Measurements from ENCODE around the gene GNE.
"Not testable (repeated sequence)": the region's sequence is repeated elsewhere in the genome, so short reads cannot be mapped to it uniquely, and the experiment has no call there.

The GNE gene

DNA sequence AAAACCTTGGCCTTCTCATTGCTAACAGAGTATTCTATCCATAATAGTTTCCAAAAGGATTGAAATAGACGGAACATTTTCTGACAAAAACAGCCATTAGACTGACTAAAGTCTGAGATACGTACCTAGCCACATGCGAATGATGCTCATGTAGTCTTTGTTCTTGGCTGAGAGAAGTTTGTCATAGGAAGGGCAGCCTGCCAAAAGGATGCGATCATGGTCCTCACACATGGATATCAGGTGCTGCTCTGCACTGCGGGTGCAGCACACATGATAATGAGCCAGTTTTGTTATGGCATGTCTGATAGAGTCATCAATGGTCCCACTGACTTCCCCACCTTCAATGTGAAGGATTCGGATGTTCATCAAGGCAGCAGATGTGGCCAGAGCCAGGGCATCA, 12.3 kb downstream of the GNE start:
- Histone ChIP-seq H3K36me3 (ENCODE audit: control insufficient read depth, low read length) (peaks cover 60% of the 10 kb centered on the region), H3K9me3 (ENCODE audit: control insufficient read depth, insufficient read depth, low read length) (no peaks in the 10 kb centered on the region)

DNA sequence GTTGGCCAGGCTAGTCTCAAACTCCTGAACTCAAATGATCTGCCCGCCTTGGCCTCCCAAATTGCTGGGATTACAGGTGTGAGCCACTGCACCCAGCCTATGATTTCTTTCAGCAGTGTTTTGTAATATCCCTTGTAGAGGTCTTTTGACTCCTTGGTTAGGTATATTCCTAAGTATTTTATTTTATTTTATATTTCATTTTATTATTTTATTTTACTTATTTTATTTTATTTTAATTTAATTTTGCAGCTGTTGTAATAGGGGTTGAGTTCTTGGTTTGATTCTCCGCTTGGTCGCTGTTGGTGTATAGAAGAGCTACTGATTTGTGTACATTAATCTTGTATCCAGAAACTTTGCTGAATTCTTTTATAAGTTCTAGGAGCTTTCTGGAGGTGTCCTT, 18.6 kb downstream of the GNE start:
- peaks cover 55% of the 10 kb centered on the region for H3K36me3 ChIP-seq (ENCODE audit: control insufficient read depth, low read length)
- not testable (repeated sequence) for H3K79me2 ChIP-seq (ENCODE audit: control insufficient read depth, low read length); H3F3A ChIP-seq (ENCODE audit: control insufficient read depth, insufficient read depth); H3K27ac ChIP-seq (ENCODE audit: low read depth, low read length); H3K4me1 ChIP-seq (ENCODE audit: control insufficient read depth, low read length); H3K9me3 ChIP-seq (ENCODE audit: control insufficient read depth, insufficient read depth, low read length); H3K4me2 ChIP-seq (ENCODE audit: low read length); H3K4me3 ChIP-seq (ENCODE audit: low read length); H4K20me1 ChIP-seq (ENCODE audit: control insufficient read depth, insufficient read depth, low read depth, low read length); H3K27me3 ChIP-seq (ENCODE audit: control insufficient read depth, low read length); H3K9me2 ChIP-seq (replicated peaks; ENCODE audit: control insufficient read depth, low read length)

More for the DNA sequence above, 12.3 kb downstream of the GNE start:
- no peak for TF ChIP-seq EZH2phosphoT487 (IDR thresholded peaks at IDR 0.05; ENCODE audit: borderline replicate concordance, low read length)
- TF ChIP-seq, protein P1, sequence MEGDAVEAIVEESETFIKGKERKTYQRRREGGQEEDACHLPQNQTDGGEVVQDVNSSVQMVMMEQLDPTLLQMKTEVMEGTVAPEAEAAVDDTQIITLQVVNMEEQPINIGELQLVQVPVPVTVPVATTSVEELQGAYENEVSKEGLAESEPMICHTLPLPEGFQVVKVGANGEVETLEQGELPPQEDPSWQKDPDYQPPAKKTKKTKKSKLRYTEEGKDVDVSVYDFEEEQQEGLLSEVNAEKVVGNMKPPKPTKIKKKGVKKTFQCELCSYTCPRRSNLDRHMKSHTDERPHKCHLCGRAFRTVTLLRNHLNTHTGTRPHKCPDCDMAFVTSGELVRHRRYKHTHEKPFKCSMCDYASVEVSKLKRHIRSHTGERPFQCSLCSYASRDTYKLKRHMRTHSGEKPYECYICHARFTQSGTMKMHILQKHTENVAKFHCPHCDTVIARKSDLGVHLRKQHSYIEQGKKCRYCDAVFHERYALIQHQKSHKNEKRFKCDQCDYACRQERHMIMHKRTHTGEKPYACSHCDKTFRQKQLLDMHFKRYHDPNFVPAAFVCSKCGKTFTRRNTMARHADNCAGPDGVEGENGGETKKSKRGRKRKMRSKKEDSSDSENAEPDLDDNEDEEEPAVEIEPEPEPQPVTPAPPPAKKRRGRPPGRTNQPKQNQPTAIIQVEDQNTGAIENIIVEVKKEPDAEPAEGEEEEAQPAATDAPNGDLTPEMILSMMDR (IDR thresholded peaks at IDR 0.05; ENCODE audit: low read depth, low read length, poor library complexity, severe bottlenecking): no peak
- Histone ChIP-seq H3K27ac (ENCODE audit: low read depth, low read length) (no peak overlapping the region), H3K79me2 (ENCODE audit: control insufficient read depth, low read length) (peaks cover 39% of the 10 kb centered on the region), H3K4me3 (ENCODE audit: low read length) (no peak overlapping the region), H3K9me2 (replicated peaks; ENCODE audit: control insufficient read depth, low read length) (no peaks in the 10 kb centered on the region), H3K4me2 (ENCODE audit: low read length) (no peak overlapping the region), H3F3A (ENCODE audit: control insufficient read depth, insufficient read depth) (peaks cover 9% of the 10 kb centered on the region; the same call in 1 of the 2 replicates), H3K4me1 (ENCODE audit: control insufficient read depth, low read length) (peaks cover 26% of the 10 kb centered on the region), H3K27me3 (ENCODE audit: control insufficient read depth, low read length) (no peaks in the 10 kb centered on the region), H4K20me1 (ENCODE audit: control insufficient read depth, insufficient read depth, low read depth, low read length) (no peaks in the 10 kb centered on the region)

DNA sequence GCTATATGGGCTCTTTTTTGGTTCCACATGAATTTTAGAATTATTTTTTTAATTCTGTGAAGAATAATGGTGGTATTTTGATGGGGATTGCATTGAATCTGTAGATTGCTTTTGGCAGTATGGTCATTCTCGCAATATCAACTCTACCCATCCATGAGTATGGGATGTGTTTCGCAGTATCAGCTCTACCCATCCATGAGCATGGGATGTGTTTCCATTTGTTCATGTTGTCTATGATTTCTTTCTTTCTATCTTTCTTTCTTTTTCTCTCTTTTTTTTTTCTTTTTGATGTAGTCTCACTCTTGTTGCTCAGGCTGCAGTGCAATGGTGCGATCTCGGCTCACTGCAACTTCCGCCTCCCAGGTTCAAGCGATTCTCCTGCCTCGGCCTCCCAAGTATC, 19.0 kb downstream of the GNE start:
- H3K4me3 ChIP-seq (ENCODE audit: low read length); H3F3A ChIP-seq (ENCODE audit: control insufficient read depth, insufficient read depth); H3K9me2 ChIP-seq (replicated peaks; ENCODE audit: control insufficient read depth, low read length); H3K27me3 ChIP-seq (ENCODE audit: control insufficient read depth, low read length); H3K4me1 ChIP-seq (ENCODE audit: control insufficient read depth, low read length); H3K27ac ChIP-seq (ENCODE audit: low read depth, low read length); H3K9me3 ChIP-seq (ENCODE audit: control insufficient read depth, insufficient read depth, low read length); H3K4me2 ChIP-seq (ENCODE audit: low read length); H4K20me1 ChIP-seq (ENCODE audit: control insufficient read depth, insufficient read depth, low read depth, low read length); H3K79me2 ChIP-seq (ENCODE audit: control insufficient read depth, low read length): not testable (repeated sequence)
- H3K36me3 ChIP-seq (ENCODE audit: control insufficient read depth, low read length): peaks cover 56% of the 10 kb centered on the region

DNA sequence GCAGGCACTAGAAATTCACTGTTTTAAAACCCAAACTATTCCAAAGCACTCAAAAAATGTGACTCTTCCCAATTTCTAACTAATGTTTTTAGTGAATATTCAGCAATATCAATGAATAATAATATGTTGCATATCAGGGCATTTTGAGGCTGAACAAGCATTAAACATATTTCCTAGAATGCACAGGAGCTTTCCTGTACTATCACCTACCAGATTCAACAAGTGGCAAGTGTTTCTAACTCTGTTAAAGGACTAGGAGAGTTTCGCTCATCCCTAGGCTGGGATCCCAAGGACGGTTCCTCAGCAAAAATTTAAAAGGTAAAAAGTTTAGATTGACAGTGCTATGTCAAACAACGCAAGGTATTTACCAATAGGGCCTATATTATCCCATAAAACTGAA, 21.0 kb downstream of the GNE start:
- H3K27ac ChIP-seq (ENCODE audit: low read depth, low read length): no peak overlapping the region
- H3F3A ChIP-seq (ENCODE audit: control insufficient read depth, insufficient read depth): peaks cover 9% of the 10 kb centered on the region
- H3K4me2 ChIP-seq (ENCODE audit: low read length): no peak overlapping the region
- H3K27me3 ChIP-seq (ENCODE audit: control insufficient read depth, low read length): no peaks in the 10 kb centered on the region
- H3K79me2 ChIP-seq (ENCODE audit: control insufficient read depth, low read length): 0 out of 2 replicates have a peak, but pooled peaks cover 2% of the 10 kb centered on the region
- no peaks in the 10 kb centered on the region for H3K4me1 ChIP-seq (ENCODE audit: control insufficient read depth, low read length)
- no peaks in the 10 kb centered on the region for H3K9me2 ChIP-seq (replicated peaks; ENCODE audit: control insufficient read depth, low read length)
- TF ChIP-seq, protein P1 (IDR thresholded peaks at IDR 0.05; ENCODE audit: low read depth, low read length, poor library complexity, severe bottlenecking): no peak
- TF ChIP-seq EZH2phosphoT487 (IDR thresholded peaks at IDR 0.05; ENCODE audit: borderline replicate concordance, low read length): no peak
- H3K4me3 ChIP-seq (ENCODE audit: low read length): no peak overlapping the region
- H3K36me3 ChIP-seq (ENCODE audit: control insufficient read depth, low read length): peaks cover 60% of the 10 kb centered on the region
- H4K20me1 ChIP-seq (ENCODE audit: control insufficient read depth, insufficient read depth, low read depth, low read length): no peaks in the 10 kb centered on the region; the same call in 1 of the 2 replicates
- H3K9me3 ChIP-seq (ENCODE audit: control insufficient read depth, insufficient read depth, low read length): no peaks in the 10 kb centered on the region

Measured in DOHH2 (cell line).